MV-4-11 (cell line): ENCODE data around the gene CSPG4.
"Not testable (repeated sequence)": the region's sequence is repeated elsewhere in the genome, so short reads cannot be mapped to it uniquely, and the experiment has no call there.

Experiments used
- DNase-seq: peaks from one replicate; lab custom pipeline; 2025; lab: John Stamatoyannopoulos, UW

Gene CSPG4

GRCh38 chr15:75712668-75713337 is at the start of gene CSPG4:
Gene CSPG4, minus strand, starts transcription at chr15:75712848. Its CDS starts 93 bp downstream, at chr15:75712755.
- no peak for DNase-seq

DNA sequence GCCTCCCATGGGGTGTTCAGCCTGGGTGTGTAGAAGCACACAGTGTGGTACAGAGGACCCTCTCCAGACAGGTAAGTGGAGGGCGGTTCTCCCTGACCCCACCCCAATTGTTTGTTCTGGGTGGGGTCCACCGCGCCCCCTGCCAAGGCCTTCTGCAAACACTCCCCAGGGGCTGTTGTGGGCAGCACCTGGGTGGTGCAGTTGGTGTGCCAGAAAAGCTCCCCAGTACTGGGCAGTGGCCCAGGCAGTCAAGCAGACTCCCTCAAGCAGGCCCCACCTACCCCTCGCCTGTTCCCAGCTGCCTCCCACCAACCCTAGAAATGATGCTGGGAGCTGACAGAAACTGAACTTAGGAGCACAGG is 49.7 kb upstream of the CSPG4 start:
- DNase-seq = not testable (repeated sequence)

GRCh38 chr15:75761446-75762356 is 49.1 kb upstream of the CSPG4 start:
- no peak for DNase-seq

DNA sequence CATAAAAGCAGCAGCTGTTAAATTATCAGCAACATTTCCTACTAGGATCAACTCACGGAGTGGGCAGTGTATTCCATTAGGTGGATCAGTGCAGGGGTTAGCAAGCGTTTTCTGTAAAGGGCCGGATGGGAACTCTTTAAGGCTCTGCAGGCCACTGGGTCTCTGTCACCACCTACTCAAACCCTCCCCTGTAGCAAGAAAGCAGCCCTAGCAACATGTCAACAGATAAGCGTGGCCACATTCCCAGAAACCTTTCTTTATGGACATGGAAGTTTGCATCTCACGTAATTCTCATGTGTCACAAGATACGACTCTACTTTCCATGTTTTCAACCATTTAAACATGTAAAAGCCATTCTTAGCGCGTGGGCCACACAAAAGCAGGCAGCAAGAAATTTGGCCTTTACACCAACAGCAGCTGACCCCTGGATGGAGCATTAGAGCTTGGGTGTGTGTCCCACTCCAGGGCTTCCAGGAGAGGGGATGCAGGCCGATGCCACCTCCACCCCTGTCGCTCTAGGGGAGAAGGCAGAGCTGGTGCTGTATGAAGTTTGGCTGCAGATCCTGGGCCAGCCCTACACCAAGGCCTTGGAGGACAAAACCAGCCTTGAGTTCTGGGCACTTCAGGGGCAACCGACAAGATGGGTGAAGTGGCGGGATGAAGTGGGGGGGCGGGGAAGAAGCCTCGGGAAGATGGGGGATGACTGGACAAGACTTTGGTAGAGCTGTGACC is 48.2 kb upstream of the CSPG4 start:
- DNase-seq = no peak

DNA sequence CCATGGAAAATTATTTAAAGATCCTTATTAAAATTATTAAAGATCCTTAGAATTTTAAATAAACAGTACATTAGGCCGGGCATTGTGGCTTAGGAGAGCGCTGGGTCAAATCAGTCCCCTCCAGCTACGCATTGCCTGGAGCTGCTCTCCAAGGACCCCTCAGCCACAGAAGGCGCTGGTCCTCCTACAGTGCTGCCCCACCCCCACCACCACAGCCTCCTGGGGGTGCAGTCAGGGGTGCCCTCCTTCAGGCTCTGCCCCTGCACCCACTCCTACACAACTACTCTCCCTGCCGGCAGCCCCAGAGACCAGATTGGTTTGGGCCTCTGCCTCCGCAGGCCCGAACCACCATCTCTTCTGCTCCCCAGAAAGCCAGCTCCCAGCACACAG is 47.5 kb upstream of the CSPG4 start:
- not testable (repeated sequence) for DNase-seq

DNA sequence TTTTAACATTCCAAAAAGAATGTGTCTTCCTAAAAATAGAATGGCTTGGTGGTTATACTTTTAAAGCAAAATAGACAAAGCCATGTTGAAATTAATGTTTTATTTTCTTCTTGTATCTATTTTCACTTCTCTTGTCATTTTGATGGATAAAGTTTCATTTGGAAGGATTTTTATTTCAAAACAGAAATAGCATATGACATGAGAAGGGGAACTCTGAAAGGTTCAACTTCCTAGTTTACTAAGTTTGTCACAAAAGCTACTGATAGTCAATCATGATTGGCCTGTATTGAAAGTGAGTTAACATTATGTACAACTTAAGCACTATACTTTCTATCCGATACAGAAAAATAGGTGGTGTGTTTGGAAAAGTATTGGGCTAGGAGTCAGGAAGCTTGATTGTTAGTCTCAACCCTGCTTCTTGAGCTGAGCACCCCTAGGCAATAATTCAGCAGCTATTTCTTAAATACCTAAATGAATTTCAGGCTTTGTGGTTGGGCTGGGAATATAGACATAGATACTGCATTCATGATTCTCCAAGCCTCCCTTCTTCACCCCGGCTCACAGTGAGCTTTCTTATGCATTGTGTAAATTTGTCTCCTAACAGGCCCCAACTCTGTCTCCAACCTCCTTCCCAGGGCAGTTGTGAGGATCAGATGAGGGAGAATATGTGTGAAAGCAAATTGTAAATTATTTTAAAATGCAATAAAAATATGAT is 46.9 kb upstream of the CSPG4 start:
- DNase-seq = peak; percentile 31

DNA sequence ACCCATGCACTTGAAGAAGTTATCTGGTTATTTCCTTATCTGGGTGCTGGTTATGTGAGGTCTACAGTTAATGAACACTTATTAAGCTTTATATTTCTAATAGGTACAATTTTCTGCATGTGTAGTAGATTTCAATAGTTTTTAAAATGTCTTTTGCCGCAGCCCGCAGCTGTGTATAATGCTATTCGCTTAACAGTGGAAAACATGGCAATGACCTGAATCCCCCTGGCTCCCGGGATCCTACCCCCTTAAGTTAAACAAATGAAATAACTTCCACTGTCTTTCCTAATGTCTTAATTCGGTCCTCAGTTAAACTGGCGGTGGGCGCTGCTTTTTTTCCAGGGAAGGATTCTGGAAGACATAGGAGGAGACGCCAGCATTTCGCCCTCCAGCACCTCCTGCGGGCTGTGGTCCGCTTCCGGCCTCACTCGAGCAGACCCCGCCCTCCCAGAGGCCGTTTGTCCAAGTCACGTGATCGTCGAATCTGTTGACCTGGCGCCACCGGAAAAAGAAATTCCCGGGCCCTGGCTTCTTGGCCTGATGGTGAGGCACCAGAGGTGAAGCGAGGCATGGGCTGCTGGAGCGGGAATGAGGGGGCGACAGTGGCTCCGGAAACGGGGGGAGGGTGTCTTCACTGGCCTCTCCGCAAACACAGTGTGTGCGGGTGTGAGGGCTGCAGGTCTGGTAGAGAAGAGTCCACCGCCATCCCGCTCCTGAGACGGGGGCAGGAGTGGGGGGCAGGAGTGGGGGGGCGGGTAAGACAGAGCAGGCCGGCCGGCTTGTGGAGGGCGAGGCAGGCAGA is 45.6 kb upstream of the CSPG4 start:
- peak; percentile 85 for DNase-seq

DNA sequence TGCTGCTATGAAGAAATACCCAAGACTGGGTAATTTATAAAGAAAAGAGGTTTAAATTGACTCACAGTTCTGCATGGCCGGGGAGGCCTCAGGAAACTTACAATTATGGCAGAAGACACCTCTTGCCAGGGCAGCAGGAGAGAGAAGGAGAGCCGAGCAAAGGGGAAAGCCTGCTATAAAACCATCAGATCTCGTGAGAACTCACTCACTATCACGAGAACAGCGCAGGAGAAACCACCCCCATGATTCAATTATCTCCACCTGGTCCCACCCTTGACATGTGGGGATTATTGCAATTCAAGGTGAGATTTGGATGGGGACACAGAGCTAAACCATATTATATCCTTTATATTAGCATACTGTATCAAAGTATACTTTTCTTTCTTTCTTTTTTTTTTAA is 42.2 kb upstream of the CSPG4 start:
- DNase-seq = not testable (repeated sequence)

- DNase-seq = no peak
Measured at GRCh38 chr15:75753145-75753544, 40.5 kb upstream of the CSPG4 start.

DNA sequence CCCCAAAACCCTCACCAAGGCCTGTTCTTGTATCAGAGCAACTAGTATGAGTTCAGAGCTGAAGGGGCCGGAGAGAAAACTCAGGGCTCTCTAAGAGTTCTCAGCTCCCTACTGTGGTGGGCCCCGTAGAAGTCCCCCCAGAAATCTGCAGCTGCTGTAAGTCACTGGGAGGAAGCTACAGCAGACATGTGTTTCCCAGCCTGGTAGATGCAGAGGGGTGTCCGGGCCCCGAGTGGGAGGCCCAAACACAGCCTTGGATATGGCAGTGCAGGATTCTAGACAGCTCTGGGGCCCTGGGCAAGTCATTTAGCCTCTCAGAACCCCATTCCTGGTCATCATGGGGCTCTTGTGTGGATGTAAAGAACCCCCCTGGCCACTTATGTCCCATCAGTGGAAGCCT is 39.2 kb upstream of the CSPG4 start:
- DNase-seq = no peak

- DNase-seq = no peak
Measured at GRCh38 chr15:75751116-75751875, 38.6 kb upstream of the CSPG4 start.

- DNase-seq = no peak
Measured at GRCh38 chr15:75750261-75751050, 37.8 kb upstream of the CSPG4 start.

DNA sequence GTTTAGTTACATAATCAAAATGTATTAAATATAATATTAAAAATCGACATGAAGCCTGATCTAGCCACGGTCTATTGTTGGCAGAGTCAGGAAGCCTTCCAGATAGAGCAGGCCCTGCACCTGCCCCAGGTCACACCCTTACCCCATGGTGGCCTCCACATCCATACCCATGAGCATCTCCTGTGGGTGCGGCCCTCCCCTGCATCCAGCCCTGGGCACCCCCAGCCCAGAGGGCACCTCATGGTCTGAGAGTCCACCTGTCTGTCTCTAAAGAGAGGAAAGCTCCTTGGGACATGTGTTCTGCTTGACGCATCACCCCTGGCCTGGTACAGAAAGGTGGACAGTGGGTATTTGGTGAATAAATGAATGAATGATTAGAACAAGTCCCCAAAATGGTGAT is 37.2 kb upstream of the CSPG4 start:
- DNase-seq = no peak

DNA sequence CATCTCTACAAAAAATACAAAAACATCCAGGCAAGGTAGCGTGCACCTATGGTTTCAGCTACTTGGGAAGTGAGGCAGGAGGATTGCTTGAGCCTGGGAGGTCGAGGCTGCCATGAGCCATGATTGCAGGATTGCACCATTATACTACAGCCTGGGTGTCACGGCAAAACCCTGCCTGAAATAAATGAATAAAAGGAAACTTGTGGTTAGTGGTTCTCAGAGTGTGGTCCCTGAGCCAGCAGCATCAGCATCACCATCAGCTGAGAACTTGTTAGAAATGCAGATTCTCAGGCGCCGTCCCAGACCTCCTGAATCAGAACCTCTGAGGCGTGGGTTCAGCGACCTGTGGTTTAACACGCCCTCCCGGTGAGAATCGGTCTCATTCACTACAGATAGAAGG is 36.2 kb upstream of the CSPG4 start:
- DNase-seq = peak; percentile 43

GRCh38 chr15:75747121-75747520 is 34.5 kb upstream of the CSPG4 start:
- DNase-seq = not testable (repeated sequence)

DNA sequence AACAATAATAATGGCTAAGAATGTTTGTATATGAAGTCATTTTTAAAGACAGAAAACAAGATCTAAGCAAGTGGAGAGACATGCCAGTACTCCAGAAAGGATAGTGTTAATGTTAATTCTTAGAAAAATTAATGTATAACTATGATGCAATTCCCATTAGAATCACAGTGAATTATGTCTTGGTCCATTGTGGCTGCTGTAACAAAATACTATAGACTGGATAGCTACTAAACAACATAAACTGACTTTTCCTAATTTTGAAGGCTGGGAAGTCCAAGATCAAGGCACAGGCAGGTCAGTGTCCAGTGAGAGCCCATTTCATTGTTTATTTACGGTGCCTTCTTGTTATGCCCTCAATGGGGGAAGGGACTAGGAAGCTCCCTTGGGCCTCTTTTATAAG is 32.7 kb upstream of the CSPG4 start:
- no peak for DNase-seq

DNA sequence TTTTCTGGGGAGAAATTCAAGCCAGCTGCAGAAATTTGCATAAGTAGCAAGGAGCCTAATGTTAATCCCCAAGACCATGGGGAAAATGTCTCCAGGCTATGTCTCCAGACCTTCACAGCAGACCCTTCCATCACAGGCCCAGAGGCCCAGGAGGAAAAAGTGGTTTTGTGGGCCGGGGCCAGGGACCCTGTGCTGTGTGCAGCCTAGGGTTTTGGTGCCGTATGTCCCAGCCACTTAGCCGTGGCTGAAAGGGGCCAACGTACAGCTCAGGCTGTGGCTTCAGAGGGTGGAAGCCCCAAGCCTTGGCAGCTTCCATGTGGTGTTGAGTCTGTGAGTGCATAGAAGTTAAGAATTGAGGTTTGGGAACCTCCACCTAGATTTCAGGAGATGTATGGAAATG is 29.7 kb upstream of the CSPG4 start:
- not testable (repeated sequence) for DNase-seq

DNA sequence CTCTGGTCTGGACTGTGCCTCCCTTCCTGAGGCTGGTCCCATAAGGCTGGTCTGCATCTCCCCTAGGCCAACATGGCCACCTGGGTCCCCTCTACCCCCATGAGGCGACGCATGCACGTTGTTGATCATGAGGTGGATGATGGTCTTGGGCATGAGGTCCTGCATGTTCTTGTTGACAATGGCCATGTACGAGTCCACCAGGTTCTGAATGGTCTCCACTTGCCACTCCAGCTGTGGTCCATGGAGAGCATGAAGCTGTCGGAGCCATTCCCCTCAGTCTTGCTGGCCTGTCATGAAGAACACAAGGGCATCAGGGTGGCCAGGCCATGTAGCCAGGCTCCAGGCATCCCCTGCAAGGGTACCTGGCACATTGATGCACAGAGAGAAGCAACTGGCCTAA is 27.1 kb upstream of the CSPG4 start:
- DNase-seq = no peak

DNA sequence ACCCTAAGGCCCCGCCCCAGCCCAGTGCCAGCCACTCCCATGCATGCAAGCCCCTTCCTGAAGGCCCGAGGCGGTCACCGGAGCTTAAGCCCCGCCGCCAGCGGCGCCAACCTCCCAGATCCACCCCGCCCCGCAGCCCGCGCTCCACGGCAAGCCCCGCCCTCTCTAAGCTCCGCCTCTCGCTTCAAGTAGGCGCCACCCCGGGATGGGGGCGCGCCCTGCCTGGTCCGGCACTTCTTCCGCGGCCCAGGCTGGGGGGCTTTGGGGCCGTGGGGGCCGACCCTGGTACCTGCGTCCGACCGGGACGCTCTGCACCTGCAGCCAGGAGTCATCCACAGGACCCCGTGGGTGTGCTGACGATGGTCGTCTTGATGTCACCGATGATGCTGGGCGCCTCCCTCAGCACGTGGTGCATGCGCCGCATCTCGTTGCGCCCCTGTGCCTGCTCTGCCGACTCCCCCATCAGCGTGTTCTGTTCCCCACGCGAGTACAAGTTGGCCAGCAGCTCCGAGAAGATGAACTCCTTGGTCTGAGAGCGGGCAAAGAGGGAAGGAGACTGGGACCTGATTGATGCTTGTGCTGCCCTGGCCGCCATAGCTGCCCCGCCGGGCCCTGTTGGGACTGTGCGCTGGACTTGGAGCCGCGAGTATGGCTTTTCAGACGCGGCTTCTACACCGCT is 26.1 kb upstream of the CSPG4 start:
- DNase-seq = peak; percentile 94
